Upper lobe of left lung (tissue), 6 donors: ENCODE measurements around the gene ZNF74. TPM values are rescaled to one million over a fixed set of nuclear protein-coding genes. Genes with fewer than 3 reads are reported as not detected.
A peak's percentile ranks its signal among the peaks of the same experiment; 100 is the strongest.

Experiments used
- ATAC-seq, 2 donors: fragments of 200-7000 bp; cut with Tn5 transposase; one replicate each; pipeline ENCODE4 v1.9.1; 2022; ENCODE audit warnings: mild to moderate bottlenecking in 2 of 2, moderate library complexity in 2 of 2; ENCODE audit not compliant: low FRiP score in 2 of 2
- DNase-seq, 2 donors: peaks; one replicate each; pipeline ENCODE4 v3.0.0-alpha.2; 2019 to 2020
- H3K27ac ChIP-seq, 4 donors: fragments of 200-600 bp; sonication (generic); one replicate each; pipeline ENCODE4 v1.5.1; 2016 to 2019
- H3K27me3 ChIP-seq, 4 donors: fragments of 200-600 bp; sonication (generic); one replicate each; pipeline ENCODE4 v1.5.1; 2017 to 2019
- H3K36me3 ChIP-seq, 4 donors: fragments of 200-600 bp; sonication (generic); one replicate each; pipeline ENCODE4 v1.5.1; 2016 to 2019
- H3K4me1 ChIP-seq, 4 donors: fragments of 200-600 bp; sonication (generic); one replicate each; pipeline ENCODE4 v1.5.1; 2018 to 2019
- H3K4me3 ChIP-seq, 4 donors: fragments of 200-600 bp; sonication (generic); one replicate each; pipeline ENCODE4 v1.5.1; 2017 to 2019; ENCODE audit warnings: mild to moderate bottlenecking in 2 of 4, moderate library complexity in 1 of 4
- H3K9me3 ChIP-seq, 4 donors: fragments of 200-600 bp; sonication (generic); one replicate each; pipeline ENCODE4 v1.5.1; 2018 to 2019
- CTCF ChIP-seq, 6 experiments: fragments of 450-650 bp in 4 of 6; fragments of 200-600 bp in 2 of 6; sonication (generic) in 2 of 6; IDR thresholded peaks; one replicate each; pipeline ENCODE4 v1.5.1; 2016 to 2019; ENCODE audit warnings: antibody characterized with exemption in 6 of 6
- EP300 ChIP-seq, 4 donors: sonication (generic); formaldehyde crosslinking; IDR thresholded peaks; one replicate each; pipeline ENCODE4 v1.5.1; 2017; ENCODE audit warnings: antibody characterized with exemption in 4 of 4, control low read depth in 2 of 4
- POLR2A ChIP-seq, 4 donors: fragments of 450-650 bp; IDR thresholded peaks; one replicate each; pipeline ENCODE4 v1.5.1; 2016 to 2017; ENCODE audit warnings: antibody characterized with exemption in 4 of 4, mild to moderate bottlenecking in 2 of 4
- POLR2AphosphoS5 ChIP-seq, 2 donors: sonication (generic); formaldehyde crosslinking; IDR thresholded peaks; one replicate each; pipeline ENCODE4 v1.5.1; 2017; ENCODE audit warnings: antibody characterized with exemption in 2 of 2
- WGBS, 2 donors: methylation state at CpG; one replicate each; pipeline ENCODE4 v1.1.5; 2017 to 2018; 5-methylcytosine and 5-hydroxymethylcytosine counted together
- total RNA-seq, 6 donors: library from RNA; depleted of rRNA in 4 of 6; stranded (reverse); fragments of >200 nt in 4 of 6; gene quantifications; one replicate each; pipeline versions ENCODE4 v1.1.0 to v1.2.1, GENCODE V29; 2016 to 2021
- donor health status: DM: no; HTN: no; CAD: no; lungs with moderate emphysema.
- donor health status: DM: no; HTN: yes; CAD: no; lungs with severe emphysema.

ZNF74 gene
- total RNA-seq, 6 donors from 2014 or later, result 8.9 to 26.2 (median 12.7) TPM

- 89 to 92% methylated on average over 11 of the region's 11 CpGs for WGBS, 2 donors
- peaks cover 0 to 5% (median 1%) of the 10 kb centered on the region in 4 donors for H3K36me3 ChIP-seq
- DNase-seq, result no peak
- H3K27me3 ChIP-seq, result peaks cover 0 to 4% (median 1%) of the 10 kb centered on the region in 4 donors
- no peak for TF ChIP-seq EP300 (IDR thresholded peaks at IDR 0.05)
- no peak for TF ChIP-seq POLR2AphosphoS5 (IDR thresholded peaks at IDR 0.05)
- no peak for TF ChIP-seq CTCF (IDR thresholded peaks at IDR 0.05)
- no peak for TF ChIP-seq POLR2A (IDR thresholded peaks at IDR 0.05)
- H3K9me3 ChIP-seq, result no peaks in the 10 kb centered on the region
- peaks cover 0 to 27% (median 8%) of the 10 kb centered on the region in 4 donors for H3K4me1 ChIP-seq
- no peak overlapping the region for H3K27ac ChIP-seq
- H3K4me3 ChIP-seq, result no peak overlapping the region
- ATAC-seq, result no peak
Observed at GRCh38 chr22:20420157-20420842, 26.3 kb downstream of the ZNF74 start.

GRCh38 chr22:20421507-20421874, 27.5 kb downstream of the ZNF74 start:
- H3K27ac ChIP-seq, result no peak overlapping the region
- no peak for DNase-seq
- H3K27me3 ChIP-seq, result peaks cover 0 to 14% (median 5%) of the 10 kb centered on the region in 4 donors
- peaks cover 4 to 38% (median 8%) of the 10 kb centered on the region in 4 donors for H3K4me1 ChIP-seq
- 94 to 96% methylated on average over 6 to 7 of the region's 7 CpGs for WGBS, 2 donors
- TF ChIP-seq POLR2AphosphoS5 (IDR thresholded peaks at IDR 0.05) (no peak), CTCF (IDR thresholded peaks at IDR 0.05) (no peak), EP300 (IDR thresholded peaks at IDR 0.05) (no peak), POLR2A (IDR thresholded peaks at IDR 0.05) (no peak)
- no peaks in the 10 kb centered on the region for H3K9me3 ChIP-seq
- ATAC-seq, result no peak
- no peak overlapping the region for H3K4me3 ChIP-seq
- peaks cover 0 to 13% (median 4%) of the 10 kb centered on the region in 4 donors for H3K36me3 ChIP-seq

GRCh38 chr22:20422271-20423007, 28.5 kb downstream of the ZNF74 start:
- no peak for ATAC-seq
- no peak overlapping the region for H3K27ac ChIP-seq
- no peak overlapping the region for H3K4me3 ChIP-seq
- peaks cover 0 to 14% (median 5%) of the 10 kb centered on the region in 4 donors for H3K27me3 ChIP-seq
- DNase-seq, result peak in 1 of 2 donors; percentile 38
- TF ChIP-seq POLR2AphosphoS5 (IDR thresholded peaks at IDR 0.05) (no peak), CTCF (IDR thresholded peaks at IDR 0.05) (no peak), EP300 (IDR thresholded peaks at IDR 0.05) (no peak), POLR2A (IDR thresholded peaks at IDR 0.05) (no peak)
- H3K4me1 ChIP-seq, result peaks cover 4 to 38% (median 8%) of the 10 kb centered on the region in 4 donors
- peaks cover 0 to 22% (median 5%) of the 10 kb centered on the region in 4 donors for H3K36me3 ChIP-seq
- 61 to 71% methylated on average over 17 to 21 of the region's 21 CpGs for WGBS, 2 donors
- H3K9me3 ChIP-seq, result no peaks in the 10 kb centered on the region

- peak in 1 of 2 donors; percentile 72 for DNase-seq
- H3K4me3 ChIP-seq, result no peak overlapping the region
- peaks cover 0 to 27% (median 6%) of the 10 kb centered on the region in 4 donors for H3K36me3 ChIP-seq
- TF ChIP-seq POLR2AphosphoS5 (IDR thresholded peaks at IDR 0.05), result no peak
- no peak for TF ChIP-seq EP300 (IDR thresholded peaks at IDR 0.05)
- TF ChIP-seq CTCF (IDR thresholded peaks at IDR 0.05), result no peak
- TF ChIP-seq POLR2A (IDR thresholded peaks at IDR 0.05), result no peak
- WGBS, 2 donors, result 61 to 70% methylated on average over 11 to 19 of the region's 20 CpGs
- peaks cover 4 to 31% (median 7%) of the 10 kb centered on the region in 4 donors for H3K4me1 ChIP-seq
- peak overlapping the region in 1 of 4 donors; percentile 9 for H3K27ac ChIP-seq
- ATAC-seq, result peak in 1 of 2 donors; percentile 5
- H3K9me3 ChIP-seq, result no peaks in the 10 kb centered on the region
- H3K27me3 ChIP-seq, result peaks cover 0 to 14% (median 5%) of the 10 kb centered on the region in 4 donors
Observed at GRCh38 chr22:20423008-20423905, 29.3 kb downstream of the ZNF74 start.
